Thyroid gland (tissue), 4 donors: Measurements from ENCODE around the gene HMGCLL1.

Experiments
- POLR2A ChIP-seq, 2 donors: fragments of 450-650 bp; IDR thresholded peaks; one replicate each; pipeline ENCODE4 v1.6.1; 2017; ENCODE audit warnings: antibody characterized with exemption in 2 of 2, mild to moderate bottlenecking in 2 of 2, moderate library complexity in 1 of 2
- TF ChIP-seq, protein P1 (sequence below), 6 experiments: fragments of 200-600 bp in 3 of 6; fragments of 450-650 bp in 3 of 6; sonication (generic) in 3 of 6; IDR thresholded peaks; one replicate each; pipeline ENCODE4 v1.5.1; 2016 to 2019; ENCODE audit warnings: antibody characterized with exemption in 6 of 6, mild to moderate bottlenecking in 2 of 6, inconsistent platforms in 1 of 6, moderate library complexity in 1 of 6

DNA sequence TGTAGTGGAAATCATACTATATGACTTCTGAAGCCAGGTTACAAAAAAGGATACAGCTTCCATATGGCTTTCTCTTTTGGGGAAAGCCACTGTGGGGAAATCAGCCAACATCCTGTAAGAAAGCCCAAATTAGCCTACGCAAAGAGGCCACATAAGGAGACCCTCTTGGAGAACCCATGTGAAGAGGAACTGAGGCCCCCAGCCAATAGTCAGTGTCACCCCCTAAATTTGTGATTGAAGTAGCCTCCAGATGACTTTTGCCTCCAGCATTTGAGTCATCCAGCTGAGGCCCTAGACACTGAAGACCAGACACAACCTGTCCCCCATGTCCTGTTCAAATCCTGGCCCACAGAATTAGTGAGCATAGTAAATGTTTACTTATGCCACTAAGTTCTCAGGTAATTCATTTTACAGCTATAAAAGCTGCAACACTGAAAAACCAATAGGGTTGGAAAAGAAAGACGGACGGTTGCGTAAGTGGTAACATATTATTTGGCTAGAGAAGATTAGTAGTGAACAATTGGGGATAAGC lies 60.4 kb downstream of the HMGCLL1 start:
- TF ChIP-seq, protein P1, sequence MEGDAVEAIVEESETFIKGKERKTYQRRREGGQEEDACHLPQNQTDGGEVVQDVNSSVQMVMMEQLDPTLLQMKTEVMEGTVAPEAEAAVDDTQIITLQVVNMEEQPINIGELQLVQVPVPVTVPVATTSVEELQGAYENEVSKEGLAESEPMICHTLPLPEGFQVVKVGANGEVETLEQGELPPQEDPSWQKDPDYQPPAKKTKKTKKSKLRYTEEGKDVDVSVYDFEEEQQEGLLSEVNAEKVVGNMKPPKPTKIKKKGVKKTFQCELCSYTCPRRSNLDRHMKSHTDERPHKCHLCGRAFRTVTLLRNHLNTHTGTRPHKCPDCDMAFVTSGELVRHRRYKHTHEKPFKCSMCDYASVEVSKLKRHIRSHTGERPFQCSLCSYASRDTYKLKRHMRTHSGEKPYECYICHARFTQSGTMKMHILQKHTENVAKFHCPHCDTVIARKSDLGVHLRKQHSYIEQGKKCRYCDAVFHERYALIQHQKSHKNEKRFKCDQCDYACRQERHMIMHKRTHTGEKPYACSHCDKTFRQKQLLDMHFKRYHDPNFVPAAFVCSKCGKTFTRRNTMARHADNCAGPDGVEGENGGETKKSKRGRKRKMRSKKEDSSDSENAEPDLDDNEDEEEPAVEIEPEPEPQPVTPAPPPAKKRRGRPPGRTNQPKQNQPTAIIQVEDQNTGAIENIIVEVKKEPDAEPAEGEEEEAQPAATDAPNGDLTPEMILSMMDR (IDR thresholded peaks at IDR 0.05): no peak
- no peak for TF ChIP-seq POLR2A (IDR thresholded peaks at IDR 0.05)
